B cell (primary cell): ENCODE measurements around the gene SUCLG1. TPM values are rescaled to one million over a fixed set of nuclear protein-coding genes. Genes with fewer than 3 reads are reported as not detected.
"Not testable (repeated sequence)": the region's sequence is repeated elsewhere in the genome, so short reads cannot be mapped to it uniquely, and the experiment has no call there.

Experiments used
- ATAC-seq: fragments of 200-7000 bp; cut with Tn5 transposase; one replicate; pipeline ENCODE4 v1.10.0; 2021; ENCODE audit warnings: low read depth, mild to moderate bottlenecking, moderate number of reproducible peaks, moderate library complexity
- CTCF ChIA-PET: fragments of 350-600 bp; sonication (Branson Sonifier 250); formaldehyde crosslinking; loops from one replicate; lab custom pipeline; 2021; ENCODE audit warnings: antibody characterized with exemption, inconsistent platforms; lab: Charles Lee
- POLR2A ChIA-PET: fragments of 350-600 bp; sonication (Branson Sonifier 250); formaldehyde crosslinking; loops from one replicate; lab custom pipeline; 2021; ENCODE audit warnings: antibody characterized with exemption; lab: Charles Lee
- DNase-seq: peaks from one replicate; pipeline ENCODE4 v3.0.0; 2013
- H2AFZ ChIP-seq: 2 replicates; pipeline ENCODE4 v1.6.1; 2012; ENCODE audit warnings: mild to moderate bottlenecking, low read depth, low read length; ENCODE audit not compliant: insufficient read depth, poor library complexity, severe bottlenecking
- H3K27ac ChIP-seq, 2 donors: 1 replicate in 1 of 2; 2 replicates in 1 of 2; pipeline ENCODE4 v1.5.1; 2012 to 2013; ENCODE audit warnings: low read length in 2 of 2, mild to moderate bottlenecking in 2 of 2, moderate library complexity in 1 of 2
- H3K27me3 ChIP-seq, 4 experiments: fragments of 200-600 bp in 1 of 4; sonication (generic) in 1 of 4; replicated peaks in 1 of 4; 1 replicate in 2 of 4; 2 replicates in 2 of 4; pipeline versions ENCODE4 v1.6.1 to v1.7.0; 2013 to 2016; ENCODE audit warnings: low read length in 3 of 4, mild to moderate bottlenecking in 2 of 4, mixed read lengths in 1 of 4, moderate library complexity in 1 of 4; ENCODE audit not compliant: insufficient read depth in 4 of 4, control insufficient read depth in 3 of 4; ENCODE audit errors: control extremely low read depth in 1 of 4
- H3K36me3 ChIP-seq, 2 experiments: replicated peaks in 1 of 2; 1 replicate in 1 of 2; 2 replicates in 1 of 2; pipeline versions ENCODE4 v1.6.1 to v1.7.1; 2013; ENCODE audit warnings: low read length in 1 of 2; ENCODE audit not compliant: insufficient read depth in 2 of 2, control insufficient read depth in 1 of 2; ENCODE audit errors: control extremely low read depth in 1 of 2, extremely low read depth in 1 of 2
- H3K4me1 ChIP-seq, 2 donors: fragments of 200-600 bp in 1 of 2; sonication (generic) in 1 of 2; 1 replicate in 1 of 2; 2 replicates in 1 of 2; pipeline versions ENCODE4 v1.5.1 to v1.6.1; 2013 to 2017; ENCODE audit warnings: low read length in 2 of 2; ENCODE audit not compliant: control insufficient read depth in 2 of 2, insufficient read depth in 2 of 2
- H3K4me2 ChIP-seq: replicated peaks from 2 replicates; pipeline ENCODE3; 2012; ENCODE audit warnings: mild to moderate bottlenecking, low read depth, low read length; ENCODE audit not compliant: poor library complexity, severe bottlenecking
- H3K4me3 ChIP-seq, 5 experiments: fragments of 200-600 bp in 1 of 5; sonication (generic) in 1 of 5; 1 replicate in 3 of 5; 2 replicates in 2 of 5; pipeline versions ENCODE4 v1.5.1 to v1.7.0; 2011 to 2016; ENCODE audit warnings: low read length in 4 of 5, mild to moderate bottlenecking in 4 of 5, low read depth in 2 of 5, control low read depth in 1 of 5, moderate library complexity in 1 of 5; ENCODE audit not compliant: insufficient read depth in 1 of 5; ENCODE audit errors: control extremely low read depth in 1 of 5, extremely low read depth in 1 of 5
- H3K79me2 ChIP-seq: fragments of 200-600 bp; sonication (generic); one replicate; pipeline ENCODE4 v1.6.0; 2016; ENCODE audit warnings: low read length; ENCODE audit not compliant: control insufficient read depth, insufficient read depth
- H3K9ac ChIP-seq: fragments of 200-600 bp; sonication (generic); 2 replicates; pipeline ENCODE4 v1.6.1; 2017; ENCODE audit warnings: mild to moderate bottlenecking, low read length, moderate library complexity
- H3K9me3 ChIP-seq, 3 donors: one replicate each; pipeline versions ENCODE4 v1.6.1 to v1.7.1; 2013; ENCODE audit warnings: low read length in 2 of 3; ENCODE audit not compliant: control insufficient read depth in 2 of 3, insufficient read depth in 1 of 3; ENCODE audit errors: control extremely low read depth in 1 of 3
- H4K20me1 ChIP-seq: 2 replicates; pipeline ENCODE4 v1.6.0; 2012; ENCODE audit warnings: mild to moderate bottlenecking, low read length; ENCODE audit not compliant: insufficient read depth, control insufficient read depth, poor library complexity, severe bottlenecking
- H3K27ac Mint-ChIP-seq: one replicate; pipeline ENCODE4 v1.8.0; 2021; ENCODE audit warnings: mixed read lengths
- H3K27me3 Mint-ChIP-seq: one replicate; pipeline ENCODE4 v1.8.0; 2021; ENCODE audit warnings: mixed read lengths
- H3K4me1 Mint-ChIP-seq: one replicate; pipeline ENCODE4 v1.8.0; 2021; ENCODE audit warnings: mixed read lengths
- H3K4me3 Mint-ChIP-seq: one replicate; pipeline ENCODE4 v1.8.0; 2021; ENCODE audit warnings: mixed read lengths
- H3K9me3 Mint-ChIP-seq: one replicate; pipeline ENCODE4 v1.8.0; 2022; ENCODE audit warnings: mixed read lengths; ENCODE audit not compliant: insufficient read depth
- EZH2 ChIP-seq: IDR thresholded peaks from 2 replicates; pipeline ENCODE4 v1.6.1; 2012; ENCODE audit warnings: borderline replicate concordance, low read depth, mild to moderate bottlenecking, moderate library complexity, low read length; ENCODE audit not compliant: insufficient read depth, poor library complexity, severe bottlenecking
- WGBS: methylation state at CpG from one replicate; pipeline ENCODE4 v1.1.5; 2013; ENCODE audit warnings: missing lambda C conversion rate; ENCODE audit not compliant: insufficient coverage; 5-methylcytosine and 5-hydroxymethylcytosine counted together
- intact Hi-C: fragments of 100-400 bp; cut with micrococcal nuclease; formaldehyde crosslinking; loops from one replicate; pipeline ENCODE4 v1.10.0; 2022
- polyA plus RNA-seq: library from polyadenylated mRNA; depleted of rRNA; stranded (reverse); fragments of >200 nt; gene quantifications from 2 replicates; pipeline ENCODE4 v1.2.3, GENCODE V29; 2012
- total RNA-seq, 2 donors: library from RNA; stranded (reverse); fragments of 120-200 nt in 1 of 2; gene quantifications; 1 replicate in 1 of 2; 2 replicates in 1 of 2; pipeline versions ENCODE4 v1.2.3 to v1.2.4, GENCODE V29; 2013 to 2022
- TF ChIP-seq, protein P1 (sequence below): fragments of 200-600 bp; IDR thresholded peaks from one replicate; pipeline ENCODE4 v1.8.0; 2022; ENCODE audit warnings: antibody characterized with exemption, mild to moderate bottlenecking

SUCLG1 gene
- total and polyA plus RNA-seq, 2 donors (not counting 1 experiment from before 2014, with no cell fraction given): 16.1 to 31.8 TPM

DNA sequence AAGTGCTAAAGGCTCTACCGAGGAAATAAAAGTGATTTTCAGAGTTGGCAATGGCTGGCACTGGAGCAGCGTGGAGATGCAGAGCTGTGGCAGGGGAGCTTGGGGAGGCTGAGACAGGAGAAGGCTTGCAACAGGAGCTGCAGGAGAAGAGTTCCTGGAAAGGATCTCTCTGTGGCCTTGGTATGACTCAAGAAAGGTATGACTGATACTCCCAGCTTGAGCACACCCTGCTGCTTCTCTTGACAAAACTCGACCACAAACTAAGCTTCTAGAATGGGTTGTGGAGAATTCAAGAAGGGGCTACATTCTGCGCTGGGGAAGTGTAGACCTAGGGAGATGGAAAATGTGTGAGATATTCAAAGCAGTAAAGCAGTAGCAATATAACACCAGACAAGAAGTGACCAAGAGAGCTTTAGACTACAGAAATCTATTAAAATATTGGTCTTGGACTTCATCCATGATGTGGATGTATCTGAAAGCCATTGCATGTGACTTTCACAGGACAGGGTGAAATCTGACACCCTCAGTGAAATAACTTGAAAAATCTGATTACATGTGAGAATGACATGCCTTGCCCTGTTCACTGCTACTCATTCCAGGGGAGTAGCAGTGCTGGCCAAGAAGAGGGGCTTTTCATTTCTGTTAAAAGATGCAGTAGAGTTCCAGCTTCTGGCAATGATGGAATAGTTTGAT, 41.5 kb downstream of the SUCLG1 start:
- no peaks in the 10 kb centered on the region for H3K4me1 ChIP-seq
- H3K79me2 ChIP-seq: no peaks in the 10 kb centered on the region
- TF ChIP-seq, protein P1, sequence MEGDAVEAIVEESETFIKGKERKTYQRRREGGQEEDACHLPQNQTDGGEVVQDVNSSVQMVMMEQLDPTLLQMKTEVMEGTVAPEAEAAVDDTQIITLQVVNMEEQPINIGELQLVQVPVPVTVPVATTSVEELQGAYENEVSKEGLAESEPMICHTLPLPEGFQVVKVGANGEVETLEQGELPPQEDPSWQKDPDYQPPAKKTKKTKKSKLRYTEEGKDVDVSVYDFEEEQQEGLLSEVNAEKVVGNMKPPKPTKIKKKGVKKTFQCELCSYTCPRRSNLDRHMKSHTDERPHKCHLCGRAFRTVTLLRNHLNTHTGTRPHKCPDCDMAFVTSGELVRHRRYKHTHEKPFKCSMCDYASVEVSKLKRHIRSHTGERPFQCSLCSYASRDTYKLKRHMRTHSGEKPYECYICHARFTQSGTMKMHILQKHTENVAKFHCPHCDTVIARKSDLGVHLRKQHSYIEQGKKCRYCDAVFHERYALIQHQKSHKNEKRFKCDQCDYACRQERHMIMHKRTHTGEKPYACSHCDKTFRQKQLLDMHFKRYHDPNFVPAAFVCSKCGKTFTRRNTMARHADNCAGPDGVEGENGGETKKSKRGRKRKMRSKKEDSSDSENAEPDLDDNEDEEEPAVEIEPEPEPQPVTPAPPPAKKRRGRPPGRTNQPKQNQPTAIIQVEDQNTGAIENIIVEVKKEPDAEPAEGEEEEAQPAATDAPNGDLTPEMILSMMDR: no peak
- no peaks in the 10 kb centered on the region for H3K27me3 ChIP-seq
- no peak overlapping the region for H3K4me3 ChIP-seq
- intact Hi-C loops: no loop called here
- no peaks in the 10 kb centered on the region for H4K20me1 ChIP-seq
- ATAC-seq (no peak), DNase-seq (no peak)
- Mint-ChIP-seq H3K27ac (no peak overlapping the region), H3K4me1 (no peaks in the 10 kb centered on the region), H3K4me3 (no peak overlapping the region), H3K9me3 (no peaks in the 10 kb centered on the region), H3K27me3 (no peaks in the 10 kb centered on the region)
- no peak overlapping the region for H3K27ac ChIP-seq
- H3K36me3 ChIP-seq: no peaks in the 10 kb centered on the region
- ChIA-PET POLR2A (no interaction called here), CTCF (no interaction called here)
- H3K9me3 ChIP-seq: no peaks in the 10 kb centered on the region
- no peak overlapping the region for H3K9ac ChIP-seq
- H3K4me2 ChIP-seq: no peak overlapping the region
- 94% methylated on average over 2 of the region's 4 CpGs for WGBS
- H2AFZ ChIP-seq: no peak overlapping the region

DNA sequence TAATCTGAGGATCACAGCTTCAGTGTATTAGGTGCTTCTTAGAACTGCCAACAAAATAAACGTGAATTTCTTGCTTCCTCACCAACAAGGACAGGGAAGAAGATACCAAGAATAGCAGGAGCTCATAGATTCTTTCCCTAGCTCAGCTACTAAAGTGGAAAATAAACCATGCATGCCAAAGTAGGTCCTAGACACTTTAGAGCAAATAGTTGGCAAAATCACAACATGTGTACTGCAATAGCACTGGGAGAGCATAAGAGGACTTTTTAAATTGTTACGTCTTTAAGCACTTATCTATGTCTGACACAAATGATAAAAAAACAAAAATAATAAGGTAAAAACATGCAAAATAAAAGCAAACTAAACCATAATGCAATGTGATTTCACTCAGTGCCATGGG, 49.5 kb downstream of the SUCLG1 start:
- H3K9ac ChIP-seq: no peak overlapping the region
- Mint-ChIP-seq H3K4me1 (no peaks in the 10 kb centered on the region), H3K9me3 (no peaks in the 10 kb centered on the region), H3K27me3 (peaks cover 19% of the 10 kb centered on the region), H3K27ac (no peak overlapping the region), H3K4me3 (no peak overlapping the region)
- no peak overlapping the region for H3K4me3 ChIP-seq
- POLR2A ChIA-PET: no interaction called here
- no peak overlapping the region for H3K27ac ChIP-seq
- peaks cover 0 to 3% (median 1%) of the 10 kb centered on the region in 4 experiments for H3K27me3 ChIP-seq
- H4K20me1 ChIP-seq: no peaks in the 10 kb centered on the region
- H3K4me2 ChIP-seq: no peak overlapping the region
- no CpG with 5 or more reads among the region's 2 CpGs for WGBS
- H3K36me3 ChIP-seq: no peaks in the 10 kb centered on the region
- no peaks in the 10 kb centered on the region for H3K79me2 ChIP-seq
- CTCF ChIA-PET: no interaction called here
- H2AFZ ChIP-seq: no peak overlapping the region
- H3K9me3 ChIP-seq: no peaks in the 10 kb centered on the region
- no peak for TF ChIP-seq EZH2
- TF ChIP-seq, protein P1: no peak
- DNase-seq (no peak), ATAC-seq (no peak)
- intact Hi-C loops: no loop called here
- H3K4me1 ChIP-seq: no peaks in the 10 kb centered on the region

DNA sequence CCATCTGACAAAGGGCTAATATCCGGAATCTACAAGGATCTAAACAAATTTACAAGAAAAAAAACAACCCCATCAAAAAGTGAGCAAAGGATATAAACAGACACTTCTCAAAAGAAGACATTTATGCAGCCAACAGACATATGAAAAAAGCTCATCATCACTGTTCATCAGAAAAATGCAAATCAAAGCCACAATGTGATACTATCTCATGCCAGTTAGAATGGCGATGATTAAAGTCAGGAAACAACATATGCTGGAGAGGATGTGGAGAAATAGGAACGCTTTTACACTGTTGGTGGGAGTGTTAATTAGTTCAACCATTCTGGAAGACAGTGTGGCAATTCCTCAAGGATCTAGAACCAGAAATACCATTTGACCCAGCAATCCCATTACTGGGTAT, 57.0 kb downstream of the SUCLG1 start:
- POLR2A ChIA-PET: not testable (repeated sequence)

More for the DNA sequence above, 57.0 kb downstream of the SUCLG1 start:
- DNase-seq, H3K4me1 Mint-ChIP-seq, H4K20me1 ChIP-seq, H3K27ac ChIP-seq, H3K9ac ChIP-seq, H3K27me3 ChIP-seq, H3K4me1 ChIP-seq, H3K4me3 ChIP-seq, intact Hi-C loops, H3K36me3 ChIP-seq, CTCF ChIA-PET, H3K9me3 ChIP-seq, H3K4me3 Mint-ChIP-seq, H3K9me3 Mint-ChIP-seq, H2AFZ ChIP-seq, H3K79me2 ChIP-seq, H3K27ac Mint-ChIP-seq, H3K4me2 ChIP-seq, ATAC-seq: not testable (repeated sequence)
- 100% methylated on average over 1 of the region's 3 CpGs for WGBS
- H3K27me3 Mint-ChIP-seq: peaks cover 10% of the 10 kb centered on the region
